ENCODE data around the gene CYP4F8. TPM values are rescaled to one million over a fixed set of nuclear protein-coding genes. Genes with fewer than 3 reads are reported as not detected.

The CYP4F8 gene
- total RNA-seq, 1 experiment from 2014 or later: not detected

Other genes starting within 250 kb of the CYP4F8 start
- gene AKAP8, start 235.4 kb upstream of the CYP4F8 start, total RNA-seq (2021): 59.1 and 59.5 TPM in 2 replicates
- gene AKAP8L, start 196.2 kb upstream of the CYP4F8 start, total RNA-seq (2021): 110 and 123 TPM in 2 replicates
- gene WIZ, start 165.3 kb upstream of the CYP4F8 start, total RNA-seq (2021): 33.3 and 33.6 TPM in 2 replicates
- 0.26 and 1.9 TPM in 2 replicates for gene RASAL3, start 150.7 kb upstream of the CYP4F8 start, total RNA-seq (2021)
- gene PGLYRP2, start 135.7 kb upstream of the CYP4F8 start, total RNA-seq (2021): not detected in 2 replicates
- gene CYP4F22, start 106.7 kb upstream of the CYP4F8 start, total RNA-seq (2021): not detected in 2 replicates
- gene CYP4F3, start 25.7 kb downstream of the CYP4F8 start, total RNA-seq (2021): not detected in 2 replicates
- not detected in 2 replicates for gene CYP4F12, start 57.9 kb downstream of the CYP4F8 start, total RNA-seq (2021)
- not detected in 2 replicates for gene OR10H2, start 112.8 kb downstream of the CYP4F8 start, total RNA-seq (2021)
- gene OR10H3, start 122.8 kb downstream of the CYP4F8 start, total RNA-seq (2021): not detected in 2 replicates
- gene OR10H5, start 172.4 kb downstream of the CYP4F8 start, total RNA-seq (2021): not detected in 2 replicates
- gene OR10H1, start 200.4 kb downstream of the CYP4F8 start, total RNA-seq (2021): not detected in 2 replicates

Data from H9 (cell line).